Putamen (tissue), 1 donor: ENCODE data around the gene RNF14.
"Not testable (repeated sequence)": the region's sequence is repeated elsewhere in the genome, so short reads cannot be mapped to it uniquely, and the experiment has no call there.

ENCODE experiments used
- DNase-seq: peaks from one replicate; pipeline ENCODE4 v3.0.0-alpha.2; 2016; ENCODE audit warnings: low spot score

The RNF14 gene, protein sequence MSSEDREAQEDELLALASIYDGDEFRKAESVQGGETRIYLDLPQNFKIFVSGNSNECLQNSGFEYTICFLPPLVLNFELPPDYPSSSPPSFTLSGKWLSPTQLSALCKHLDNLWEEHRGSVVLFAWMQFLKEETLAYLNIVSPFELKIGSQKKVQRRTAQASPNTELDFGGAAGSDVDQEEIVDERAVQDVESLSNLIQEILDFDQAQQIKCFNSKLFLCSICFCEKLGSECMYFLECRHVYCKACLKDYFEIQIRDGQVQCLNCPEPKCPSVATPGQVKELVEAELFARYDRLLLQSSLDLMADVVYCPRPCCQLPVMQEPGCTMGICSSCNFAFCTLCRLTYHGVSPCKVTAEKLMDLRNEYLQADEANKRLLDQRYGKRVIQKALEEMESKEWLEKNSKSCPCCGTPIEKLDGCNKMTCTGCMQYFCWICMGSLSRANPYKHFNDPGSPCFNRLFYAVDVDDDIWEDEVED

DNA sequence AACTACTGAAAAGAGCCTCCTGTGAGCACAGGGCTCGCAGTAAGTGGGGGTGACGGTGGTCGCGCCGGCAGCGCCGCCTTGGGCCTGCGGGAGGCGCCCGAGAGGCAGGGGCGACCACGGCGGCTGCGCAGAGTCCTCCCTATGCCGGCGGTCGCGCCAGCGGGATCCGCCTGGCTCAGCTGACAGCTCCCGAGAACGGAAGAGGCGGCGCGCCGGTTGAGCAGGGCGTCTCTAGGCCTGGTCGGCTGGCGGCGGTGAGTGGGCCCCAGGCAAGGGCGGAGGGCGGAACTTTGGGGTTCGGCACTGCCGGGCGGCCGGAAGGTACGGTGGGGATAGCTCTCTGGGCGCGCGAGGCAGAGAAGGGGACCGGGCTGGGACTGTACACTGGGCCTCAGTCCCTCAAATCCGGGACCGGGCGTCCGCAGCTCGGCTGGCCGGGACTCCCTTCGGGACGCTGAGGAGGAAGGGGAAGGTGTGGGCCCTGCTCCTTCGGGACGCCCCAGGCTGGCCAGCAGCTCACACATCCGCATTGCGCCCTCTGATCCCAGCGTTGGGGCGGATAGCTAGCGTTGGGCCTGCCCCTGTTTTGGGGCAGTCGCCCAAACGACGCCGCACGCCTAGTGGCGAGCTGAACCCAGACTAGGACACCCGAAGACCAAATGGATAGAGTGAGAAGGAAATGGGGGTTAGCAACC lies at the start of gene RNF14:
Gene RNF14, plus strand, starts transcription at position 192 of the 695 bp plus-strand sequence. CDS start 4,484 bp downstream, outside the sequence.
- DNase-seq = peak; percentile 91

DNA sequence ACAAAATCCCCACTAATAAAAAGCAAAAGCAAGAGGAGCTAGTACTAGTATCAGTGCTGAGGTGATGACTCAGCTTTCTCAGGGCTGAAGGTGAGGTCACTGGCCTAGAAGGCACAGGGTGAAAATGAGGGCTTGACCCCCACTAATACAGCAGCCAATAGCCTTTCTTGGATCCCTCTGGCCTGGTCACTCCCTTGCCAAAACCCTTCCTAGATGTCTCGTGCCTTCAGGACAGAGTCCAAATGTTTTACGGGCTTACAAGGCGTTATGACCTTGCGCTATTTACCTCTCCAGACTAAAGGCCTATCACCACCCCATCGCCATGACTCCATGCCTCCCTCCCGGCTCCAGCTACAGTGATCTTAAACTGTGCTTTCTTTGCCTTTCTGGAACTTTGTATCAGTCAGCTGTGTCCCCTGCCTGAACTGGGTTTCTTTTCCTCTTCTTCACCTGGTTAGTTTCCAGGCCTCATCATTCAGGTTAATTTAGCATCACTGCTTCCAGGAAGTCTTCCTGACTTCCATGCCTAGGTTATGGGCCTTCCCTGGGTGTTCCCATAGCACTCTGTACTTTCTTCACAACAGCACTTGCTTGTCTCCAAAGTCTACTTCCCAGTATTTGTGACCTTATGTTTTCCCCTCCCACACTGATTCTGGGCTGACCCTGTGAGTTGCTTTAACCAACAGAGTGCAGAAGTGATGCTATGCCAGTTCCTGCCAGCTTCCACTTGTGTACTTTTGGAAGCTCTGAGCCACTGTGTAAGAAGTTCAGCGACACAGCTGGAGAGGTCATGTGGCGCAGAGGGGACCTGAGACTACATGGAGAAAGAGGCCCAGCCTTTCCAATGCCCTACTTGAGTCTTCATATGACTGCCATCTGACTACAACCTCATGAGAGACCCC lies 49.4 kb upstream of the RNF14 start:
- no peak for DNase-seq

DNA sequence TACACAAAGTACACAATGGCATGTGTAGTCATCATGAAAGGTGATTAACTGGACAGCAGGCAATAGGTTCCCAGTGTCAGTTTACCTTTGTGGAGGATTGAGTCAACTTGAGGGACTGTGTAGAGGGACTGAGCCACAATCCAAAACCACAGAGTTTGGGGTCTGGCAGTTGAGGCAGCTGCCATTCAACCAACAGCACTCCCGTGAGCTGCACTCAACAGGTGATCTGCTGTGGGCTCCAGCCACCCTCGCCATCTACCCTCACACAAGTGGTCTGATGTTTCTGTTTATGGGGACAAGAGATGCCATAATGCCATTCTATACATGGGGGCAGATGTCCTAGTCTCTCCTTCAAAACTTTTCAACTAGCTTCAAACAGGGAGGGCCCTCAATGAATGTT lies 48.1 kb upstream of the RNF14 start:
- no peak for DNase-seq

DNA sequence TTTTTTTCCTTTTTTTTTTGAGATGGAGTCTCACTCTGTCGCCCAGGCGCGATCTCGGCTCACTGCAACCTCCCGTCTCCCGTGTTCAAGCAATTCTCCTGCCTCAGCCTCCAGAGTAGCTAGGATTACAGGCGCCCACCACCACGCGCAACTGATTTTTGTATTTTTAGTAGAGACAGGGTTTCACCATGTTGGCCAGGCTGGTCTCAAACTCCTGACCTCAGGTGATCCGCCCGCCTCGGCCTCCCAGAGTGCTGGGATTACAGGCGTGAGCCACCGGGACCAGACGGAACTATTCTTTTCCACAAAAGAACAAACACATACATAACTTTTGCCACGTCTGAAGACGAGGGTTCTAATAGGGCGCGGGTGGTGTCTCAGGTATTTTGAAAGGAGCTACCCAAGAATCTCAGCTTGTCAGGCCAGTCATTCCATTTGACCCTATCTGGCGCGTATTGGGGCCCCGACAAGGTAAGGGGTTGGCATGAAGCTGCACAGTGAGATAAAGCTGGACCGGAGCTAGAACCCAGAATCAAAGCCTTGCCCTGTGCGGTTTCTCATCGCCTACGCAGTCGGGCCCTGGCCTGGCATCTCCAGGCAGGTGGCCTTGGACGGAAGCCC lies 46.0 kb upstream of the RNF14 start:
- DNase-seq = not testable (repeated sequence)

DNA sequence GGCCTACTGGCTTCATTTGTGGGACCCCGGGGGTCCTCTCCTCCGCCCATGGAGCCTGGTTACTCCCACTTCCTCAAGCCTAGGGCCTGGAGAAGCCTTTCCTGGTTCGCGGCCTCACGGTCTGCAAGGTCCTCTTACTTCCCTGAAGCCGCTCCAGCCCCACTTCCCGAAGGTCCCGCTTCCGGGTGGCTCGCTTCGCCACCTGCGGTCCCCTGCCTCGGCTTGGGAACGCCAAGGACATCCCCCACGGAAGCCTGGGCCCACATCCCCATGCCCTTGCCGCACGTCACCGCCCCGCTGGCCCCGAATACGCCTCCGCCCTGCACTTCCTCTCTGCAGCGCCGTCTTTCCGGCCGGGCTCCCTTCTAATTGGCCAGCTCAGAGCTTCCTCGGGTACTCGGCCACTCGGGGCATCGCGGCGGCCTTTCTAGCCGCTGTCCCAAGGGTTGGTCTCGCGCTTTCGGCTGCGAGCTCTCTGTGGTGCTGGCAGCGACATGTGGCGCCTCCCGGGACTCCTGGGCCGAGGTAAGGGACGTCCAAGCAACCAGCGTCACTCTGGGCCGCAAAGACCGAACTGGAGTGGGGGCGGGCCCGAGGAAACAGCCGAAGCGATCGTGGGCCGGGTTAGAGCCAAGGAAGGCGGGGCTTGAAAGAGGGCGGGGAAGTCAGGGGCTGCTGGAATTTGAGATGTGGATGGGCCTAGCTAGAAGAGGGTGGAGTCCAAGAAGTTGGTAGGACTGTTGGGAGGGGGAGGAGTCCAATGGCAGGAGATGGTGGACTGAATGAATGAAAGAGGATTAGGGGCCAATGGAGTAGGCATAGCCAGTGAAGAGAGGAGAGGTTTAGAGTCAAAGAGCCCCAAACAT lies 45.2 kb upstream of the RNF14 start, which contains the start of gene DELE1:
Gene DELE1, plus strand, starts transcription at position 424 of the 866 bp plus-strand sequence. Its CDS starts 71 bp downstream, at position 495.
- peak; percentile 91 for DNase-seq

DNA sequence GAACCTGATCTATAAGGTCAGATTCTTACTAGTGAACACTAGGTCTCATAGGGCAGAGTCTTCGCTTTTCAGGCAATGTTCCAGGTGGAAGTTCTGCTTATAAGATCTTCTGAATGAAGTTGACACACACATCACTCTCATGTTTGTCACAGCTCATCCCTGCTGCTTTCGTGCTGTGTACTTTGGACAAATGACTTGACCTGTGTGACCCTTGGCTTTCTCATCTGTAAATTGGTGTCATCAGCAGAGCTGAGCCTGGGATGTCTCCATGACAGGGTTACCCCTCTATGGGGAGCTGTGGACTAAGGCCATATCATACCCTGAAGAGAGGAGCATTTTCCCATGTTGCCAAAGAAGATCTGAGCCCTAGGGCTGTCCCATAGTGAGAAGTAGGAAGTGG lies 42.5 kb upstream of the RNF14 start:
- DNase-seq = no peak

DNA sequence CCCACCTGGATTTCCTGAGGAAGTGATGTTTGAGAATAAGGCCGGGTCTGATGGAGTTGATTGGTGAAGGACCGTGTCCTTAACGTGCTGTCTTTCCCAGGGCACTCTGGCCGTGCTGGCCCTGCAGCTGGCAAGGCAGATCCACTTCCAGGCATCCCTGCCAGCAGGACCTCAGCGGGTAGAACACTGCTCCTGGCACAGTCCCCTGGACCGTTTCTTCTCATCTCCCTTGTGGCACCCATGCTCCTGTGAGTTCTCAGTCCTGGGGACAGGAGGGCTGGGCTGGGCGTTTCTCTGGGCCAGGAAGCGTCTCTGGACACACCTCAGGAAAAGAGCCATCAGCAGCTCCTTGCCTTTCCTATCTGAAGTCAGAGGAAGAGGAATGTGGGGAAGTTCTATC lies 40.9 kb upstream of the RNF14 start:
- no peak for DNase-seq

- no peak for DNase-seq
Observed at GRCh38 chr5:141929398-141930058, 39.4 kb upstream of the RNF14 start.

DNA sequence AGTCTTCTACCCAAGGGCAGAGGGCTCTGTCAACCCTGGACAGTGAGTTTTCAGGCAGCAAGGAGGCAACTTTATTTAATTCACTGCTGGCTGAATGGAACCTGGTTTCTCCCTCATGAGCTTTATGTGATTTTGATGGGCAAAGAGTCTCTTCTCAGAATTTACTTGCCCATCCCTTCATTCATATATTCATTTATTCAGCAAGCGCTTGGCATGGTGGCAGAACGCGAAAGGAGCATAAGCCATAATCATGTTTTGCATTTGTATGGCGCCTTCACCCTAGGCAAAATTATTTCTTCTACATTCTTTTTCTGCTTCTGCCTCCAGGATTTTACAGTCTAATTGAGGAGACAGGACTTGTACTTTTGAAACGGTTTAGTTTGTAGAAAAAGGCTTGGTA lies 37.2 kb upstream of the RNF14 start:
- DNase-seq = no peak

DNA sequence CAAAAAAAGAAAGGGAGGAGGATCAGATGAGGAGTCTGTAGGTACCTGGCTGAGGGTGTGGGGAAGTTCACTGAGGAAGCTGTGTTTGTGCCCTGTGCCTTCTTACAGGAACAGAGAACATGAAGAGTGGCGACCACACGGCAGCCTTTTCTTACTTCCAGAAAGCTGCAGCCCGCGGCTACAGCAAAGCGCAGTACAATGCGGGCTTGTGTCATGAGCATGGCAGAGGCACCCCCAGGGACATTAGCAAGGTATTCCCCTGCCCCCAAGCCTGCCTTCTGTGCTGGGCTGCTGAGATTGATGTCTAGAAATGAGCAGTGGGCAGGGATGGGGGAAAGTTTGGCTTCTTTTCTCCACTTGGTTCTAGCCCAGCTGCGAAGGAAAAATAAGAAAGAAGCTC lies 35.8 kb upstream of the RNF14 start:
- no peak for DNase-seq

DNA sequence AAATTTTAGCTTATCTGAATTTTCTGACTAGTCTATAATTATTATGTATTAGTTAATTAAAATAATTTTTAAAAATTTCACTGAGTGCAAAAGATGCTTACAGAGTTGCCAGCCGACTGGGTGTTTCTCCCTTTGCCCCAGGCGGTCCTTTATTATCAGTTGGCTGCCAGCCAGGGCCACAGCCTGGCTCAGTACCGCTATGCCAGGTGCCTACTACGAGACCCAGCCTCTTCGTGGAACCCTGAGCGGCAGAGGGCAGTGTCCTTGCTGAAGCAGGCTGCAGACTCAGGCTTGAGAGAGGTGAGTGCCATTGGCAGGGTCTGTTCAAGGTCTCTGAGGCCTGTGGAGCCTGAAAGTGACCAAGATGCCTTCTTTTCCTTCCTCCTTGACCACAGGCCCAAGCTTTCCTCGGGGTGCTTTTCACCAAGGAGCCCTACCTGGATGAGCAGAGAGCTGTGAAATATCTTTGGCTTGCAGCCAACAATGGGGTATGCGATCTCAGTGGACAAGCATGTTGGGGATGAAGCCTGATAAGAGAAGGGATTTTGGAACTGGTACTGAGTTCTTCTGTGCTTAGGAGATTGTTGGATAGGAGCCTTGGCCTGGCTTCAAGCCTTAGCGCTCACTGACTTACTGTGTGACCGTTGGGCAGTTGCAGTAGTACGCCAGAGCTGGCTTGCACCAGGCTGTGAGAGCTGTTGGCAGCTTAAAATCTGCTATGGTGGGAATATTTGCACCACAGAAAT lies 34.6 kb upstream of the RNF14 start:
- no peak for DNase-seq

DNA sequence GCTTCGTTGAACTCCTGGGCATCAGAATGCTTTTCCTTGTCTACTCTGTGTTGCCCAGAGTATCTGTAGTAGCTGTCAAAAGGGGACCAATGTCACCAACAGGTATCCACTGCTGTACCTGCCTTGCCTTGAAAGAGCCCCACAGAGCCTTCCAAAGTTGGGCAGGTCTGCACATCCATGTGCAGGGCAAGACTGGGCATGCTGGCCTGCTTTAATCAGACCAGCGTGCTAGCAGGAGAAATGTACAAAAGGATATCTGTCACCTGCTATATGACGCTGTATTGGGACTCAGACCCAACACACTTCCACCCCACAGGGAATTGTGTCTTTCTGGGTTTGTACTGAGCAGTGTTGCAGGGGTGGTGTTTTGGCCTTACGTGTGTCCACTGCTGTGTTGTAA lies 33.4 kb upstream of the RNF14 start:
- DNase-seq = no peak

DNA sequence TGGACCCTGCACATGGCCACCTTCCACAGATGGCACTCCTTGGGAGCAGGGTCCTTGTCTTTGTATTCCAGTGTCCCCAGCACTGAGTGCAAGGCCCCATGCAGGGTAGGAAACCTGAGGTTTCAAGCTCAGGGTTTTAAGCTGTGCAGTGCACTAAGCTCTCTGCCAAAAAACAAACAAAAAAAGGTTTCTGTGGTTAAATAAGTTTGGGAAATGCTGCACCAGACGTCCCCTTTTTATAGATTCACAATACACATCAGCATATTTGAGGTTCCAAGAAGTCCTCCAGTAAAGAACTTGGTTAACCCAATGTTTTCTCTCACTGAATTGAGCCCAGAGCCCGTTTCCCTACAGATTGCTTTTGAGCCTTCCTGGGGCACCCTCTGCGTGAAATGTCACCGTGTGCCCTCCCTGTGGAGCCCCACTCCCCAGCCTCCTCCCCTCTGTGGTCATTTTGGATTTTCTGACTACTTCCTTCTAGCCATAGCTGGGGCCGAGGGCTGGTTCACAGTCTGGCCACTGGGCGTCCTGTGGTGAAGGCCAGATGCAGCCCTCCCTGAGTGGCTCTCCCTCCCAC lies 28.1 kb upstream of the RNF14 start:
- DNase-seq = no peak

- no peak for DNase-seq
Observed at GRCh38 chr5:141941307-141941706, 27.6 kb upstream of the RNF14 start.

DNA sequence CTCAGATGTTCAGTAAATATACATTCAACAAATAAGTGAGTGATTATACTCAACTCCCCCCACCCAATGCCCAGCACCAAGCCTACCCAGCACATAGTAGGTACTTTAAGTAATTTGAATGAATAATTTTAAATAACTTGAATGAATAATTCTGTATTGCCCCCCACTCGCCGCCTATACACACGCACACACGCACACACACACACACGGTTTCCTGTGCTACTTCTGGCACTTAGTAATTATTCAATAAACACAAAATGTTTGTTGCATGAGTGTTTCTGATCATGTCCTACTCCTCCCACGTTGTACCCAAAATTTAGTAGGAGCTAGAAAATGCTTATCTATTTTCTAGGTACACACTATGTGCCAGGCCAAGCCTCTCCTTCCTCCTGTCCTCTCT lies 27.1 kb upstream of the RNF14 start:
- DNase-seq = no peak

GRCh38 chr5:141942185-141942857 lies 26.6 kb upstream of the RNF14 start:
- DNase-seq = peak; percentile 57

DNA sequence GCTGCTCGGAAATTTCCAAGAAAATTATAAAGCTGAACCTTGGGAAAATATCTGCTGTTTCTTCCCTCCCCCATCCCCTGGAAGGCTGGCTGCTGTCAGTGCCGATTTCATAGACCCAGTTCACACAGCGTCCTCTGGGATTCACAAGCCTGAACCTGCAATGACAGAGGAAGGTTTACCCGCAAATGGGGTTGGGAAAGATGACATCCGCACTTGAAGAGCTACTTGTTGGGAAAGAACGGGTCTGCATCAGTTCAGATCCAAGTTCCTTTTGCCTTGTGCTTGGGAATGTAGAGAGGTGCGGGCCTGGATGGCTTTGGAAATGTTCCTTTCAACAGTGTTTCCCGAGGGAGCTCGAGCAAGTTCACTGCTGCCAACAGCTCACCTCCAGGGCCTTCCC lies 24.8 kb upstream of the RNF14 start:
- no peak for DNase-seq

GRCh38 chr5:141945511-141946051 lies 23.3 kb upstream of the RNF14 start:
- DNase-seq = no peak
